Ascending aorta (tissue), 2 donors: ENCODE measurements around the gene STAP2. TPM values are rescaled to one million over a fixed set of nuclear protein-coding genes. Genes with fewer than 3 reads are reported as not detected.

ENCODE experiments used
- DNase-seq, 2 donors: peaks; one replicate each; pipeline ENCODE4 v3.0.0-alpha.2; 2019; ENCODE audit warnings: low spot score in 2 of 2
- H3K27ac ChIP-seq, 2 donors: fragments of 200-600 bp; sonication (generic); one replicate each; pipeline ENCODE4 v1.5.1; 2016 to 2017; ENCODE audit warnings: mild to moderate bottlenecking in 1 of 2
- H3K27me3 ChIP-seq: fragments of 200-600 bp; sonication (generic); one replicate; pipeline ENCODE4 v1.5.1; 2017
- H3K36me3 ChIP-seq, 2 donors: fragments of 200-600 bp; sonication (generic); one replicate each; pipeline ENCODE4 v1.5.1; 2016
- H3K4me1 ChIP-seq, 2 donors: fragments of 200-600 bp; sonication (generic); one replicate each; pipeline ENCODE4 v1.5.1; 2016 to 2017; ENCODE audit warnings: mild to moderate bottlenecking in 1 of 2
- H3K4me3 ChIP-seq, 2 donors: fragments of 200-600 bp; sonication (generic); one replicate each; pipeline ENCODE4 v1.5.1; 2016 to 2017; ENCODE audit warnings: mild to moderate bottlenecking in 1 of 2
- H3K9me3 ChIP-seq, 2 donors: fragments of 200-600 bp; sonication (generic); one replicate each; pipeline ENCODE4 v1.5.1; 2016
- intact Hi-C: fragments of 100-400 bp; cut with DNase I; formaldehyde crosslinking; loops from one replicate; pipeline ENCODE4 v1.15.1; 2023
- total RNA-seq: library from RNA; depleted of rRNA; stranded (reverse); fragments of >200 nt; gene quantifications from one replicate; pipeline ENCODE4 v1.1.0, GENCODE V29; 2016
- TF ChIP-seq, protein P1 (sequence below), 3 experiments: fragments of 200-600 bp in 2 of 3; fragments of 450-650 bp in 1 of 3; sonication (generic) in 2 of 3; IDR thresholded peaks; one replicate each; pipeline ENCODE4 v1.5.1; 2016 to 2019; ENCODE audit warnings: antibody characterized with exemption in 3 of 3, mild to moderate bottlenecking in 1 of 3, moderate library complexity in 1 of 3

The STAP2 gene
- total RNA-seq, 1 donor from 2014 or later: 6.6 TPM

DNA sequence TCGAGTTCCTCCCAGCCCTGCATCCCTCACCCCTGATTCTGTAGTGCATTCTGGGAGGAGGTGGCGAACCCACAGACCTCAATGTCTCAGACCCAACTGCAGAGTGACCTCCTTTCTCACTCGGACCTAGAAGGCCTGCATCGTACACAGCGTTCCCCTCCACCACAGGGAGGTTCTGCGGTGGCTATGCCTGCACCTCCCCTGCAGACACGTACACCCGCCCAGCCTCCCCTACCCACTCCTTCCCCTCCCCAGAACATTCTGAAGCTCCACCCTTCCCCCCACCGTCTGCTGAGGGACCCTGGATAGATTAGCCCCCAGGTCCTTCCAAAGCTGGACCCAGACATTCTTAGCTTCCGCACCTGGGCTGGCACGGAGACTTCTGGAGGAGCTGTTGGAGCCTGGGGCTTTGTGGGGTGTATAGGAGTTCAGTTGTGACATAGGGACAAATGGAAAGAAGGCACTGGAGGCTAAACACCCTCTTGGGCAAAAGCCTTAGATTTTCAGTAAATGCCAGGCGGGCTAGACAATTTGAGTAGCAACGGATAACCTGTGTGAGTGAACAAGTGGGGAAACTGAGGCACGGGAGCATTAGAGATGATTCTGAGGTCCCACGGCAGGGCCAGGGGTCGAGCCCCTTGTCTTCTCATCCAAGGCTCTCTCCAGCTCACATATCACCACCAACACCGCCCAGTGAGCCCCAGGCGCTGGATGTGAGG lies 34.6 kb downstream of the STAP2 start:
- DNase-seq: no peak
- TF ChIP-seq, protein P1, sequence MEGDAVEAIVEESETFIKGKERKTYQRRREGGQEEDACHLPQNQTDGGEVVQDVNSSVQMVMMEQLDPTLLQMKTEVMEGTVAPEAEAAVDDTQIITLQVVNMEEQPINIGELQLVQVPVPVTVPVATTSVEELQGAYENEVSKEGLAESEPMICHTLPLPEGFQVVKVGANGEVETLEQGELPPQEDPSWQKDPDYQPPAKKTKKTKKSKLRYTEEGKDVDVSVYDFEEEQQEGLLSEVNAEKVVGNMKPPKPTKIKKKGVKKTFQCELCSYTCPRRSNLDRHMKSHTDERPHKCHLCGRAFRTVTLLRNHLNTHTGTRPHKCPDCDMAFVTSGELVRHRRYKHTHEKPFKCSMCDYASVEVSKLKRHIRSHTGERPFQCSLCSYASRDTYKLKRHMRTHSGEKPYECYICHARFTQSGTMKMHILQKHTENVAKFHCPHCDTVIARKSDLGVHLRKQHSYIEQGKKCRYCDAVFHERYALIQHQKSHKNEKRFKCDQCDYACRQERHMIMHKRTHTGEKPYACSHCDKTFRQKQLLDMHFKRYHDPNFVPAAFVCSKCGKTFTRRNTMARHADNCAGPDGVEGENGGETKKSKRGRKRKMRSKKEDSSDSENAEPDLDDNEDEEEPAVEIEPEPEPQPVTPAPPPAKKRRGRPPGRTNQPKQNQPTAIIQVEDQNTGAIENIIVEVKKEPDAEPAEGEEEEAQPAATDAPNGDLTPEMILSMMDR (IDR thresholded peaks at IDR 0.05): no peak
- no peaks in the 10 kb centered on the region for H3K36me3 ChIP-seq
- no peaks in the 10 kb centered on the region for H3K9me3 ChIP-seq
- H3K27me3 ChIP-seq: no peaks in the 10 kb centered on the region
- intact Hi-C loops: loop anchor here (2.0 kb wide), 1 partner anchor 31 kb away; no protein-coding TSS in a partner anchor
- H3K27ac ChIP-seq: no peak overlapping the region
- H3K4me1 ChIP-seq: no peaks in the 10 kb centered on the region
- peak overlapping the region; percentile 21 to 50 for H3K4me3 ChIP-seq

DNA sequence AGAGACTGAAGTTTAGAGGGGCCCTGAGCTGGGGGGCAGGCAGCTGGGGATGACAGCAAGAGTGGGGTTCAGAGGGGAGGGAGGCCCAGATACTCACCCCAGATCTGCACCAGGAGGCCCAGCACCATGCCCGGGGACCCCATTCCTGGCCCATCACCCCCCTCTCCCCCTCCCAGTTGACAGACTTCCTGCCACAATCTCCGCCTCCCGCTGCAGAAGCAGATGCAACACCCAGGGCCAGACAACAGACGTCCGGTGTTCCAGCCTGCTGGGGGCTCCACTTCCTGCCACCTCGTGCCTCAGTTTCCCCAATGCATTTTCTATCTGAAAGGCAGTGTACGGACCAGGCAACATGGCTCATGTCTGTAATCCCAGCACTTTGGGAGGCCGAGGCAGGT lies 36.4 kb downstream of the STAP2 start, which contains the start of gene TMIGD2:
Gene TMIGD2, minus strand, starts transcription at position 147 of the 398 bp plus-strand sequence. Its CDS starts 4 bp downstream, at position 143.
- TF ChIP-seq, protein P1 (IDR thresholded peaks at IDR 0.05): no peak
- Histone ChIP-seq H3K36me3 (no peaks in the 10 kb centered on the region), H3K9me3 (no peaks in the 10 kb centered on the region), H3K27ac (no peak within 1 kb of the TSS), H3K4me1 (no peaks in the 10 kb centered on the region), H3K27me3 (no peaks in the 10 kb centered on the region), H3K4me3 (no peak within 1 kb of the TSS)
- intact Hi-C loops: no loop called here
- DNase-seq: no peak

DNA sequence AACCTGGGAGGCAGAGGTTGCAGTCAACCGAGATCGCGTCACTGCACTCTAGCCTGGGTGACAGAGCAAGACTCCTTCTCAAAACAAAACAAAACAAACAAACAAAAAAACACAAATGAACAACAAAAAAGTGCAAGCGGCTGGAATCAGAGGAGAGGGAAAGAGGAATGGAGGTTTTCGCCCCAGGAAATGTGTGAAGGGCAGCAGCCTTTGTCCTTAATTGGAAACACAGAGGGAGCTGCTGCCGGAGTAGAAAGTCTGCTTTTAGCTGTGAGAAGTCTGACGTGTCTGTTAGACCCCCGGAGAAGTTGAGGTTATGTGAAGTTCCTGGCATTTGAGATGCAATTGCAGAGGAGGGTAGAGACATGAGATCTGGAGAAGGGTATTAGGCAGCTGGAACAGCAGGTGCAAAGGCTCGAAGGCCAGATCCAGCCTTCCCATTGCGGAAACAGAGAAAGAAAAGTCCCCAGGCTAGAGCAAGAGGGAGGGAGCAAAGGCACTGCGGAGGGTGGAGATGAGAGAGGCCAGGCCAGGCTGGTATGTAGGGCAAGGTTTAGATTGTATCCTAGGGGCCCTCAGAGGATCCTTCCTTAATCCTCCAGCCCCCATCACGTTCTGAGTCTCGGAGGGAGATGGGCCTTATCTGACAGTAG lies 36.9 kb downstream of the STAP2 start:
- intact Hi-C loops: no loop called here
- H3K9me3 ChIP-seq: no peaks in the 10 kb centered on the region
- H3K27me3 ChIP-seq: no peaks in the 10 kb centered on the region
- no peaks in the 10 kb centered on the region for H3K4me1 ChIP-seq
- DNase-seq: no peak
- no peak overlapping the region for H3K27ac ChIP-seq
- TF ChIP-seq, protein P1 (IDR thresholded peaks at IDR 0.05): no peak
- H3K36me3 ChIP-seq: no peaks in the 10 kb centered on the region
- H3K4me3 ChIP-seq: no peak overlapping the region

DNA sequence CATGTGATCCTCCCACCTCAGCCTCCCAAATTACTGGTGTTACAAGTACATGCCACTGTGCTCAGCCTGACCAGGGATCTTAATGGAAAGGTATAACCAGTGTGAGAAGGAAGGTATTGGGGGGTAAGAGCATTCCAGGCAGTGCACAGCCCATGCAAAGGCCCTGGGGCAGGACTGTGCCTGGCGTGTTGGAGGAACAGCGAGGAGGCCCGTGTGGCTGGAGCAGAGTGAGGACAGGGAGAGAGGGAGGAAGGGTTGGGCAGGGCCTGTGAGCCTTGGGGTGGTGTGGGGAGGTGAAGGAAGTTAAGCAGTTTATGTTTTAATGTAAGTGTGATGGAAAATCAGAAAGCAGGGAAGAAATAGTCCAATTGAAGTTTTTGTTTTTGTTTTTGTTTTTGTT lies 38.0 kb downstream of the STAP2 start:
- H3K36me3 ChIP-seq: no peaks in the 10 kb centered on the region
- H3K27me3 ChIP-seq: no peaks in the 10 kb centered on the region
- H3K4me1 ChIP-seq: no peaks in the 10 kb centered on the region
- TF ChIP-seq, protein P1 (IDR thresholded peaks at IDR 0.05): no peak
- no peaks in the 10 kb centered on the region for H3K9me3 ChIP-seq
- DNase-seq: no peak
- H3K27ac ChIP-seq: no peak overlapping the region
- intact Hi-C loops: no loop called here
- no peak overlapping the region for H3K4me3 ChIP-seq

DNA sequence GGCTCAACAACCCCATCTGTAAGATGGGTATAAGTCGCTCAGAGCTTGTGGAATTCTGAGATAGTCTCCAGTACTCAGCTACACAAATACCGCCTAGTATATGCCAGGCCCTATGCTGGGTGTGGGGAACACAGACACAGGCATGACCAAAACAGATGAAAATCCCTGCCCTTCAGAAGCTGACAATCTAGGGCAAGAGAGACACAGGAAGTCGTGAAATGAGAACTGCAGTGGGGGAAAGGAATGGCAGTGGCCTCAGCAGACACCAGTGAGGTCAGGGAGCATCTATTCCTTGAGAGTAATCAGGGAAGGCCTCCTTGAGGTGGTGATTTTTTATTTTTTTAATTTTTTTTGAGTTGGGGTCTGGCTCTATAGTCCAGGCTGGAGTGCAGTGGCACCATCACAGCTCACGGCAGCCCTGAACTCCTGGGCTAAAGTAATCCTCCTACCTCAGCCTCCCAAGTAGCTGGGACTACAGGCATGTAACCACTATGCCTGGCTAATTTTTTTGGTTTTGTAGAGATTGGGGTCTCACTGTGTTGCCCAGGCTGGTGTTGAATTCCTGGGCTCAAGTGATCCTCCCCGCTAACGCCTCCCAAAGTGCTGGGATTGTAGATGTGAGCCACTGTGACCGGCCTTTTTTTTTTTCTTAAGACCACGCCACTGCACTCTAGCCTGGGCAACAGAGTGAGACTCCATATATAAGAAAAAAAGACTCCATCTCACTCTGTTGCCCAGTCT lies 39.6 kb downstream of the STAP2 start:
- H3K36me3 ChIP-seq: no peaks in the 10 kb centered on the region
- H3K27me3 ChIP-seq: no peaks in the 10 kb centered on the region
- intact Hi-C loops: no loop called here
- TF ChIP-seq, protein P1 (IDR thresholded peaks at IDR 0.05): no peak
- H3K27ac ChIP-seq: no peak overlapping the region
- no peak for DNase-seq
- no peaks in the 10 kb centered on the region for H3K9me3 ChIP-seq
- H3K4me1 ChIP-seq: no peaks in the 10 kb centered on the region
- no peak overlapping the region for H3K4me3 ChIP-seq
